GM19099 (cell line): ENCODE results near the gene UNC79.

Experiments used
- POLR2A ChIP-seq: IDR thresholded peaks from 3 replicates; pipeline ENCODE4 v1.6.1; 2011; ENCODE audit warnings: low read depth; ENCODE audit not compliant: insufficient read length; ENCODE audit errors: extremely low read depth

UNC79 gene

GRCh38 chr14:93716746-93717667, 286.3 kb downstream of the UNC79 start:
- TF ChIP-seq POLR2A: no peak

GRCh38 chr14:93717668-93718320, 287.1 kb downstream of the UNC79 start:
- no peak for TF ChIP-seq POLR2A

DNA sequence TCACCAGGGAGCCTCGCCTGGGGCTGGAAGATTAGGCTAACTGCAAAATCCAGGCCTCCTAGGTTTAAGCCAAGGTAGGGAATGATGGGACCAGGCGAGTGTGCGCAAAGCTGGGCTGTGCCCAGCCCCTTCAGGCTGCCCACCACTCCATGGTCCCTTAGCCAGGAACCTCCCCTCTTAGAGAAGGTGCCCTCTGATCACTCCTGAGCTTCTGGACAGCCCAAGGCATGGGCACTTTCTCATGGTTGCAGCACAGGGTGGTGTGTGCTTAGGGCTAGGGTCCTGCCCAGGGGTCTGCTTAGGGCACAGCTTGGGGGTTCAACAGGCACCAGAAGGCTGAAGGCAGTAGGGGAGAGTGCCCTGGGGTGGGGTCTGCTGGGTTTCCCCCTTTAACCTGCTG, 288.5 kb downstream of the UNC79 start:
- no peak for TF ChIP-seq POLR2A

DNA sequence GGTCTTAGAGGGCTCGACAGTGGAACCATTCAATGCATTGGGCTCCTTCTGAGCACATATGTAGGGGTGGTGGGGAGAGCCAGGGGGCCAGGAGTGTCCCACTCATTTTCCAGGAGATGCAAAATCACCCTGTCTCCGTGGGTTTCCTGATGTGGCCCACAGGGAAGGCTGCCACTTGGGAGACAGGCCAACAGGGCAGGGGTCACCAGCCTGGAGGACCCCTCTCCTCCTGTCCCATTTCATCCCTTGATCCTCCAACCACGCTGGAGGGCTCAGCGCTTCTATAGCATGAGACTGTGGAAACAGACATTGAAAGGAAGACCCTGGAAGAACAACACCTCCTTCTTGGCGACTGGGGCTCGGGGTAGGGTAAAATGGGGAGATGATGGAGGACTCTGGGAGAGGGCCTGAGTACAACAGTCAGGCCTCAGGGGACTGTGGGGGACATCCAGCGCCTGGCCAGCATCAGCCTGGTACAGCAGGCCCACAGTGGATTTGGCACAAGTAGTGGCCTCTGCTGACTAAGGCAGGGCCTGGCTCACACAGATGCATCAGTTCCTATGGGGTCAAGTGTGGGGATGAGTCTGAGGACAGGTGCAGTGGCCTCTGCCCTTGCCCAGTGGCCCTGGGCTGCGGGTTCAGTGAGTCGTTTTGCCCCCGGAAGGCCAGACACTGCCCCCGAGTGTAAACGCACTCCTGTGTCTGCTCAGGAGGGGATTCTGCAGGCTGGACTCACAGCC, 289.5 kb downstream of the UNC79 start:
- TF ChIP-seq POLR2A: no peak

DNA sequence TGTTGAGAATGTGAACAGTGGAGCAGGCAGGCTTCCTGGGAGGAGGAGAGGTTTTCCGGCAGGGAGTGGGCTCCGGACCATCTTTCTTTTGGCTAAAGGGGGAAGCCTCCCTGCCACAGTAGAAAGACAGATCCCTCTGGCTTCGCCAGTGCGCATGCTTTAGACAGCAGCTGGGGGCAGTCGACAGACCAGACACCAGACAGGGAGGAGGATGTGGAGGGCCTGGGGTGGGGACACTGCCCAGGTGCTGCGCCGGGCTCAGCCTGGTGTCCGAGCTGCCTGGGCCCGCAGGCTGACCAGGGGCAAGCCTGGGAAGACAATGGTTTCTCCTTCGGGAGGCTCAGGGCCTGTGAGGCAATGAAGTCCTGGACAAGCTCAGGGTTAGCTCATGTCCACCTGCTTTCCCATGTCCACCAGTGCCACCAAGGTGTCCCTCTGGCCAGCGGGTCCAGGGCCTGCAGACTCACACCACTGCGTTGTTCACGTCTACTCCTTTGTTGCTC, 290.3 kb downstream of the UNC79 start:
- TF ChIP-seq POLR2A: no peak

- TF ChIP-seq POLR2A: no peak
These were observed 292.3 kb downstream of the UNC79 start for GRCh38 chr14:93723001-93723400.

DNA sequence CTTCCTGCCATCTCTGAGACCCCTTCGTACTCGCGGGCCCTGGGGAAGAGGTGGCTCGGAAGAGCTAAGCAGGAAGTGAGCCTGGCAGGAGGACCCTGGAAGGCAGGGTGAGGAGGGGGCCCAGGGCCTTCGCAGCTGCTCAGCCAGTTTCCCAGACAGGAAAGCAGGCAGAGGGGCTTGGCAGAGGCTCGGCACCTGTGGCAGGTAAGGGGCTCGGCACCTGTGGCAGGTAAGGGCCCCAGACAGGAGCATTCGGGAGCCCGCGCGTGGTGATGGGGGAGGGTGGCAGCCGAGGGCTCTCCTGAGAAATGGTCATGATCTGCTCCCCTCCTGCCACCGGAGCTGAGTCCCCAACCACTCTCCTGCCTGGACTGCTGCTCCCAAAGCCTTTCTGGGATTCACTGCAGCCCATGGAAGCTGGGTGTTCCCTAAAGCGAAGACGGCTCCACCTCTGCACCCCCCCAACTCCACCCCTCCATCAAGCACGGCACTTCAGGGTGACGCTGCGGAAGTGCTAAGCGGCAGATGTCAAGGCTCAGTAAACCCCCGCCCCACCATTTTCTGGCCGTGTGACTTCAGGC, 294.4 kb downstream of the UNC79 start:
- no peak for TF ChIP-seq POLR2A

DNA sequence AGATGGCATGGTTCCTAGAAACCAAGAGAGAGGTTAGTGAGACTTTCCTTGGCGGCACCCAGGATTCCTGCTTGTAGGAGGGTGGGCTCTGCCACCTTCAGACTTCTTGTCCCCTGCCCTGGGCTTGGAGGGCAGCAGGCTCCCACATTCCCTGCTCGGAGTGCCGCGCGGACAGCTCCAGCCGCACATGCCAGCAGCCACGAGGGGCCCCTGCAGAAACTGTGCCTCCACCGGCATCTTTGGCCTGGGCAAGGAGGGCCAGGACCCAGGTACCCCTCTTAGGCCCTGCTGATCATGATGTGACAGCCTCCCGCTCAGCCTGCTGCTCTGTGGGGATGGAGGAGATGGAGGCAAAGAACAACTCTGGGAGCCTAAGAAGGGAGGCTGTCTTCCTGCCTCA, 295.3 kb downstream of the UNC79 start:
- TF ChIP-seq POLR2A: no peak

DNA sequence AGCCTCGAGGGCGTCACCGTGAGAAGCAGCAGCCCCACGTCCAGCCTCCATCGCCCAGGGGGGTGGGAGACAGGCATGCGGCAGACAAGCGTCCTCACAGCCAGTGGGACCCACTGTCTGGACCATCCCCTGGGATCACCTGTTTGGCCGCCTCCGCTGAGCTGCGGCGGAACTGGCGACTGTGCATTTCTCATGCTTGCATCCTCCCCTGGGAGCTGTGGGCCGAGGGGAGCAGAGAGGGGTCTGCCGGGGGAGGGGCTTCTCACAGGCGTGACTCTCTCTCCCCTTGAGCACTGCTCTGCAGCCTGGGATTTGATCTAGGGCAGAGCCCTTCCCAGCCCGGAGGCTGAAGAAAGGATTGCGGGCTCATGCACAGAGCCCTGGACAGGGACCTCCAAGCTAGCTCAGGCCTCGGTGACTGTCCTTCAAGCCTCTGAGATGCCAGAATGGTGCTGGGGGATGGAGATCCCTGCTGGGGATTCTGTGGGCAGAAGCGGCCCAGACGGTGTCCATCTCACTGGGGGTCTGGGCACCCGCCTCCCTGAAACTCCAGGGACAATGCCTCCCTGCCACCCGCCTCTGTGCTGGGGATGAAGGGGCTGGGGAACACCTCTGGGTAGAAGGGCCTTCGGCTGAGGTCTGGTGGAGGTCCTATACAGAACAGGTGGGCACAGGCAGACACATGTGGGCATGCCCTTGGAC, 296.5 kb downstream of the UNC79 start:
- no peak for TF ChIP-seq POLR2A

- TF ChIP-seq POLR2A: no peak
These were observed 297.3 kb downstream of the UNC79 start for GRCh38 chr14:93727917-93728650.

DNA sequence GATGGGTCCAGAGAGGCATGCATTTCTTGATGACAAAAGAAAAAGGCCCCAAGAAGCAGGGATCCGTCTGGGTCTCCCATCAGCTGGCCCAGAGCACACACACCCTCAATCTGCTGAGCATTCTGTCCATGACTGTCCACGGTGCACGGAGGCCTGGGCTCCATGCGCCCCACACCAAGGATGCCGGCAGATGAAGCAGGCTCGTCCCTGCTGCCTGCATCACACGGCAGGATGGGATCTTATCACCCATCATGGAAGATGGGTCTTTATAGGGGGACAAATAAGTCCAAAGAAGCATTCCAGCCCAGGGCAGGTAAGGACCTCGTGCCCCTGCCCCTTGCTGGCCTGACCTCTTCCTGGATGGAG, 297.9 kb downstream of the UNC79 start:
- TF ChIP-seq POLR2A: no peak

GRCh38 chr14:93729993-93730392, 299.3 kb downstream of the UNC79 start:
- TF ChIP-seq POLR2A: no peak

DNA sequence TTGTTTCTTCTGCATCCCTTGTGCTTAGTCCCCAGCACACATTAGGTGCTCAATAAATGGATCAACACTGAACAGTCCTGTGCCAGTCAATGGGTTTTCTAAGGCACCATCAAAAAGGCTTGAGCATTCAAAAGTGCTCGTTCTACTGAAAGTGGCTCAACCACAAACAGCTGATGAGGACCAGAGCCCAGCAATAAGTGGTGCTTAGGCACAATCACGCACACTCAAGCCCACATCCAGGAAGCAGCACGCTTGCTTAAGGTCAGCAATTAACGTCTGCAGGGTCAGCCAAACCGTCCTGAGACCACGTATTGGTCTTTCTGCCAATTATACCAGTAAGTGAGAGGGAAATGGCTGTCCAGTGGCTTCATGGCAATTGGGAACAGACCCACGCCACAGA, 301.0 kb downstream of the UNC79 start:
- TF ChIP-seq POLR2A: no peak

- TF ChIP-seq POLR2A: no peak
These were observed 301.8 kb downstream of the UNC79 start for GRCh38 chr14:93732524-93732923.

- no peak for TF ChIP-seq POLR2A
These were observed 302.5 kb downstream of the UNC79 start for GRCh38 chr14:93733231-93733630.

DNA sequence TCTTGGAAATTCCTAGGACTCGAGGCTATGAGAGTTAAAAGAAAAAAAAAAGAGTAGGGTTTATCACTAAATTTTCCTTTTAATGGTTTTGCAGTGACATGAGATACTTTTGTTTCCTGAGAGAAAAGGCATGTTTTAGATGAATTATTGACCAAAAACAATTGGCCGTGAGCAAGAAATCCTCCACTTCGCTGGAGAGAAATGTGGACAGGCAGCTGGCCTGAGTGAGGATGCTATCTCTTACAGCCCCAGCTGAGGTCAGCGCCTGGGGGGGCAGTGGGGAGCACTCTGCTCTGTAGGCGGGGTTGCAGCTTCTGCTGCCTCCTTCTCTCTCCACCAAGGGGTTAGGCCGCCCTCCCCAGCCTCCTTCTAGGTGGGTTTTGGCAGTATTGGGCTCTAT, 302.9 kb downstream of the UNC79 start:
- TF ChIP-seq POLR2A: no peak
